CMK (cell line): ENCODE data around the gene CATSPERE.

Source experiments
- DNase-seq: peaks from one replicate; pipeline ENCODE4 v3.0.0-alpha.2; 2010; ENCODE audit warnings: low read depth

CATSPERE gene

GRCh38 chr1:244461245-244462071 lies at the start of gene CATSPERE:
CATSPERE (plus strand) TSS chr1:244461273; CDS start chr1:244461430, 157 bp downstream.
- DNase-seq: peak; percentile 33

GRCh38 chr1:244412176-244412575 lies 48.9 kb upstream of the CATSPERE start:
- DNase-seq: no peak

- no peak for DNase-seq
Observed at GRCh38 chr1:244413736-244414135, 47.3 kb upstream of the CATSPERE start.

- no peak for DNase-seq
Observed at GRCh38 chr1:244414543-244414942, 46.5 kb upstream of the CATSPERE start.

- DNase-seq: no peak
Observed at GRCh38 chr1:244419024-244419423, 42.0 kb upstream of the CATSPERE start.

- no peak for DNase-seq
Observed at GRCh38 chr1:244422174-244422573, 38.9 kb upstream of the CATSPERE start.

- DNase-seq: no peak
Observed at GRCh38 chr1:244424649-244425334, 36.3 kb upstream of the CATSPERE start.

- no peak for DNase-seq
Observed at GRCh38 chr1:244427647-244428046, 33.4 kb upstream of the CATSPERE start.

GRCh38 chr1:244429818-244430217 lies 31.3 kb upstream of the CATSPERE start:
- DNase-seq: no peak

GRCh38 chr1:244431166-244431565 lies 29.9 kb upstream of the CATSPERE start:
- no peak for DNase-seq

GRCh38 chr1:244435562-244436205 lies 25.4 kb upstream of the CATSPERE start:
- no peak for DNase-seq

- DNase-seq: no peak
Observed at GRCh38 chr1:244436336-244437085, 24.6 kb upstream of the CATSPERE start.

GRCh38 chr1:244437086-244437468 lies 24.0 kb upstream of the CATSPERE start:
- DNase-seq: no peak

GRCh38 chr1:244439391-244440032 lies 21.6 kb upstream of the CATSPERE start:
- DNase-seq: no peak

- DNase-seq: no peak
Observed at GRCh38 chr1:244442850-244443249, 18.2 kb upstream of the CATSPERE start.

GRCh38 chr1:244444854-244445253 lies 16.2 kb upstream of the CATSPERE start:
- DNase-seq: no peak

GRCh38 chr1:244445320-244446181 lies 15.5 kb upstream of the CATSPERE start:
- no peak for DNase-seq

GRCh38 chr1:244447024-244447423 lies 14.0 kb upstream of the CATSPERE start:
- no peak for DNase-seq

GRCh38 chr1:244447552-244447951 lies 13.5 kb upstream of the CATSPERE start:
- no peak for DNase-seq

GRCh38 chr1:244448279-244449036 lies 12.6 kb upstream of the CATSPERE start:
- no peak for DNase-seq
